ENCODE data around the gene PRPF19. TPM values are rescaled to one million over a fixed set of nuclear protein-coding genes. Genes with fewer than 3 reads are reported as not detected.

The PRPF19 gene
- total and polyA plus RNA-seq, 10 of the 15 experiments (the other 5 are each of a cell fraction or from before 2014, with no cell fraction given), result 8.7 to 170 (median 61.3) TPM

DNA sequence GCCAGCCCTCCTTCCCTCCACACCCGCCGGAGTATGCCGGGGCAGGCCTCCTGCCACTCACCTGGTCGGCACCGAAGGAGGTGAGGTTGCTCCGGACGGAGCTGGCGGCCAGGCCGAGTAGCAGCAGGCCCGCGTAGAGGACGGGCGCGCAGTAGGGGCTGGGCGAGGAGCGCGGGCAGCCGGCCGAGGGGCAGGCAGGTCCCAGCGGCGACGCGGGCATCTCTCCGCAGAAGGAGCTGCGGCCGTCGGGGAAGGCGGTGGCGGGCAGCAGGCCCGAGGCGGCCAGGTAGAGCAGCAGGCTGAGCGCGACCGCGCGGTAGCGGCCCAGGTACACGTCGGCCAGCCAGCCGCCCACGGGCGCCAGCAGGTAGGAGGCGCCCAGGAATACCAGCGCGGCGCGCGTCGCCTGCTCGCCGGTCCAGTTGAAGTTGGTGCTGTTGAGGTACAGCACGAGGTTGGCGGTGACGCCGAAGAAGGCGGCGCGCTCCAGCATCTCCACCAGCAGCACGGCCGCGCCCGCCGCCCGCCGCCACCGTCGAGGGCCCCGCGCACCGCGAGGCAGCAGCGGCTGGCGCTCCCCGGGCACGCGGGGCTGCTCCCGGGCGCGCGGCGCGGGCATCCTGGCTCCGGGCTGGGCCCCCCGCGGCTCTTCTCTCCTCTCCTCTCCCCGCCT is 44.7 kb upstream of the PRPF19 start (continued):
- TF ChIP-seq, protein P1, sequence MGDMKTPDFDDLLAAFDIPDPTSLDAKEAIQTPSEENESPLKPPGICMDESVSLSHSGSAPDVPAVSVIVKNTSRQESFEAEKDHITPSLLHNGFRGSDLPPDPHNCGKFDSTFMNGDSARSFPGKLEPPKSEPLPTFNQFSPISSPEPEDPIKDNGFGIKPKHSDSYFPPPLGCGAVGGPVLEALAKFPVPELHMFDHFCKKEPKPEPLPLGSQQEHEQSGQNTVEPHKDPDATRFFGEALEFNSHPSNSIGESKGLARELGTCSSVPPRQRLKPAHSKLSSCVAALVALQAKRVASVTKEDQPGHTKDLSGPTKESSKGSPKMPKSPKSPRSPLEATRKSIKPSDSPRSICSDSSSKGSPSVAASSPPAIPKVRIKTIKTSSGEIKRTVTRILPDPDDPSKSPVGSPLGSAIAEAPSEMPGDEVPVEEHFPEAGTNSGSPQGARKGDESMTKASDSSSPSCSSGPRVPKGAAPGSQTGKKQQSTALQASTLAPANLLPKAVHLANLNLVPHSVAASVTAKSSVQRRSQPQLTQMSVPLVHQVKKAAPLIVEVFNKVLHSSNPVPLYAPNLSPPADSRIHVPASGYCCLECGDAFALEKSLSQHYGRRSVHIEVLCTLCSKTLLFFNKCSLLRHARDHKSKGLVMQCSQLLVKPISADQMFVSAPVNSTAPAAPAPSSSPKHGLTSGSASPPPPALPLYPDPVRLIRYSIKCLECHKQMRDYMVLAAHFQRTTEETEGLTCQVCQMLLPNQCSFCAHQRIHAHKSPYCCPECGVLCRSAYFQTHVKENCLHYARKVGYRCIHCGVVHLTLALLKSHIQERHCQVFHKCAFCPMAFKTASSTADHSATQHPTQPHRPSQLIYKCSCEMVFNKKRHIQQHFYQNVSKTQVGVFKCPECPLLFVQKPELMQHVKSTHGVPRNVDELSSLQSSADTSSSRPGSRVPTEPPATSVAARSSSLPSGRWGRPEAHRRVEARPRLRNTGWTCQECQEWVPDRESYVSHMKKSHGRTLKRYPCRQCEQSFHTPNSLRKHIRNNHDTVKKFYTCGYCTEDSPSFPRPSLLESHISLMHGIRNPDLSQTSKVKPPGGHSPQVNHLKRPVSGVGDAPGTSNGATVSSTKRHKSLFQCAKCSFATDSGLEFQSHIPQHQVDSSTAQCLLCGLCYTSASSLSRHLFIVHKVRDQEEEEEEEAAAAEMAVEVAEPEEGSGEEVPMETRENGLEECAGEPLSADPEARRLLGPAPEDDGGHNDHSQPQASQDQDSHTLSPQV (IDR thresholded peaks at IDR 0.05), result no peak
- TF ChIP-seq ZNF622 (IDR thresholded peaks at IDR 0.05), result no peak
- TF ChIP-seq EP300 (IDR thresholded peaks at IDR 0.05; ENCODE audit: borderline replicate concordance in 1 of 2, control insufficient read depth in 1 of 2, low read depth in 2 of 2, low read length in 2 of 2), result no peak; a peak in 1 of 4 replicates
- no peak for TF ChIP-seq TARDBP (IDR thresholded peaks at IDR 0.05; ENCODE audit: borderline replicate concordance)
- no peak for TF ChIP-seq MYB (IDR thresholded peaks at IDR 0.05; ENCODE audit: borderline replicate concordance, low read depth, low read length)

DNA sequence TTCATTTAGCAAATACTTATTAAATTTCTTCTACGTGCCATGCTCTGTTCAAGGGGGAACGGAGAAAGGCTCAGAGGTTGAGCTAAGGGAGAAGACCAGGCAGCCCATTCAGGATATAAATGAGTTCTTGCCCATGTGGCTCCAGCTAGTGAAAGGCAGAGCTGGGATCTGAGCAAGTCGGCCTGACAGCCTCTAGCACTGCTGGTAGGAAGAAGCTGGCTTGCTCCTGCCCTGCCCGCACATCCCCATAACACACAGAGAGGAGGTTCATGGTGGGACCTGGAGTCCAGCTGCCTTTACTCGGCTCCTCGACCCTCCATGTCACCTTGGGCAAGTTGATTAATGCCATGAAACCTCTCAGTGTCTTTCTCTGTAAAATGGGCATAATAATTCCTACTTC is 43.6 kb upstream of the PRPF19 start:
- RAD21 ChIA-PET (ENCODE audit: unreplicated experiment), result interaction anchor here (0.5 to 4.1 kb wide), 10 partner anchors 20 to 237 kb away, joined by 3 to 43 read pairs (median 4); partner anchors contain the start of gene TMEM109
- Histone ChIP-seq H3K36me3 (ENCODE audit: control insufficient read depth in 2 of 2, insufficient read depth in 2 of 2, low read length in 1 of 2) (peaks cover 4% of the 10 kb centered on the region in 2 experiments; a peak in 3 of 4 replicates), H3K4me3 (peak overlapping the region; percentile 94), H3K27me3 (replicated peaks in 1 of 2; ENCODE audit: control insufficient read depth in 2 of 2, insufficient read depth in 2 of 2, low read length in 1 of 2) (no peaks in the 10 kb centered on the region), H2AFZ (ENCODE audit: control insufficient read depth, low read depth, low read length) (no peak overlapping the region), H3K4me1 (ENCODE audit: control insufficient read depth, insufficient read depth, low read length) (peaks cover 29% of the 10 kb centered on the region), H3K9me3 (replicated peaks; ENCODE audit: control insufficient read depth, insufficient read depth, low read length) (no peaks in the 10 kb centered on the region), H4K20me1 (ENCODE audit: control insufficient read depth, insufficient read depth) (no peaks in the 10 kb centered on the region; the same call in 1 of the 2 replicates), H3K27ac (ENCODE audit: control insufficient read depth, insufficient read depth) (peak overlapping the region; percentile 97), H3K79me2 (ENCODE audit: control insufficient read depth, insufficient read depth, low read length) (peaks cover 61% of the 10 kb centered on the region), H3K4me2 (ENCODE audit: control insufficient read depth, insufficient read depth) (peak overlapping the region; percentile 98), H3K9ac (ENCODE audit: control insufficient read depth, insufficient read depth, low read length) (peak overlapping the region; percentile 90)
- CTCF ChIA-PET, result interaction anchor here (1.0 to 1.7 kb wide), 10 partner anchors 10 to 237 kb away, joined by 3 to 9 read pairs (median 5); partner anchors contain the start of gene TMEM109
- SMC1A ChIA-PET (ENCODE audit: uncharacterized antibody, unreplicated experiment), result interaction anchor here (0.6 to 7.6 kb wide), 11 partner anchors 10 to 799 kb away, joined by 3 to 76 read pairs (median 3); partner anchors contain the start of gene TMEM109
- intact Hi-C loops (cut with micrococcal nuclease; ENCODE audit: unreplicated experiment), result loop anchor here (10.0 kb wide), 1 partner anchor 105 kb away; the partner anchor contains the start of gene CCDC86
- POLR2A ChIA-PET, result interaction anchor here (0.7 to 3.3 kb wide), 7 partner anchors 10 to 177 kb away, joined by 3 to 11 read pairs (median 3); partner anchors contain the start of genes PRPF19 and TMEM109
- WGBS (ENCODE audit: insufficient coverage, insufficient replicate concordance, low lambda C conversion rate, missing lambda C conversion rate), result 14% methylated on average over 6 of the region's 6 CpGs
- ATAC-seq, result peak; percentile 2; the same call in 2 of the 3 replicates
- in situ Hi-C loops (cut with MboI), result no loop called here
- TF ChIP-seq, protein P2, sequence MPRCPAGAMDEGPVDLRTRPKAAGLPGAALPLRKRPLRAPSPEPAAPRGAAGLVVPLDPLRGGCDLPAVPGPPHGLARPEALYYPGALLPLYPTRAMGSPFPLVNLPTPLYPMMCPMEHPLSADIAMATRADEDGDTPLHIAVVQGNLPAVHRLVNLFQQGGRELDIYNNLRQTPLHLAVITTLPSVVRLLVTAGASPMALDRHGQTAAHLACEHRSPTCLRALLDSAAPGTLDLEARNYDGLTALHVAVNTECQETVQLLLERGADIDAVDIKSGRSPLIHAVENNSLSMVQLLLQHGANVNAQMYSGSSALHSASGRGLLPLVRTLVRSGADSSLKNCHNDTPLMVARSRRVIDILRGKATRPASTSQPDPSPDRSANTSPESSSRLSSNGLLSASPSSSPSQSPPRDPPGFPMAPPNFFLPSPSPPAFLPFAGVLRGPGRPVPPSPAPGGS (IDR thresholded peaks at IDR 0.05; ENCODE audit: borderline replicate concordance, insufficient read depth, low read depth, low read length, poor library complexity, severe bottlenecking), result no peak
- TF ChIP-seq NBN (IDR thresholded peaks at IDR 0.05) (no peak), NR2F1 (conservative IDR thresholded peaks at IDR 0.05) (0 out of 2 replicates have a peak, but pooled peaks have one; percentile 39), HDAC2 (IDR thresholded peaks at IDR 0.05) (no peak), BRCA1 (IDR thresholded peaks at IDR 0.05; ENCODE audit: low read depth, low read length) (no peak), RCOR1 (conservative IDR thresholded peaks at IDR 0.05; ENCODE audit: low read depth, low read length) (no peak)
- FAIRE-seq, result no peak
- BruUV-seq (replicated peaks), result no TSS peak
- no peak for DNase-seq (ENCODE audit: low read depth, low spot score)

Data from GM12878 (cell line).